Mesothelial cell of epicardium (in vitro differentiated cells): Measurements from ENCODE around the gene PGF. TPM values are rescaled to one million over a fixed set of nuclear protein-coding genes. Genes with fewer than 3 reads are reported as not detected.

Source experiments
- DNase-seq, 2 experiments: peaks; one replicate each; pipeline ENCODE4 v3.0.0; 2021; ENCODE audit warnings: low spot score in 2 of 2; ENCODE audit not compliant: unreplicated experiment in 2 of 2
- H3K27ac Mint-ChIP-seq: 2 replicates; pipeline ENCODE4 v1.8.0; 2021; ENCODE audit warnings: mixed read lengths
- H3K27me3 Mint-ChIP-seq: 2 replicates; pipeline ENCODE4 v1.8.0; 2021; ENCODE audit warnings: low read depth, mixed read lengths
- H3K36me3 Mint-ChIP-seq: 2 replicates; pipeline ENCODE4 v1.8.0; 2021; ENCODE audit warnings: mixed read lengths
- H3K4me1 Mint-ChIP-seq: 2 replicates; pipeline ENCODE4 v1.8.0; 2021; ENCODE audit warnings: mixed read lengths
- H3K4me3 Mint-ChIP-seq: 2 replicates; pipeline ENCODE4 v1.8.0; 2021; ENCODE audit warnings: mild to moderate bottlenecking, moderate library complexity, mixed read lengths
- H3K9me3 Mint-ChIP-seq: 2 replicates; pipeline ENCODE4 v1.8.0; 2021; ENCODE audit warnings: mixed read lengths
- CTCF ChIP-seq: fragments of 200-600 bp; sonication (generic); IDR thresholded peaks from one replicate; pipeline ENCODE4 v1.5.0; 2021; ENCODE audit warnings: antibody characterized with exemption; ENCODE audit not compliant: unreplicated experiment
- total RNA-seq: library from RNA; stranded (reverse); gene quantifications from 3 replicates; pipeline ENCODE4 v1.2.1, GENCODE V29; 2021

The PGF gene
- total RNA-seq, 1 donor from 2014 or later: 9.6 TPM

DNA sequence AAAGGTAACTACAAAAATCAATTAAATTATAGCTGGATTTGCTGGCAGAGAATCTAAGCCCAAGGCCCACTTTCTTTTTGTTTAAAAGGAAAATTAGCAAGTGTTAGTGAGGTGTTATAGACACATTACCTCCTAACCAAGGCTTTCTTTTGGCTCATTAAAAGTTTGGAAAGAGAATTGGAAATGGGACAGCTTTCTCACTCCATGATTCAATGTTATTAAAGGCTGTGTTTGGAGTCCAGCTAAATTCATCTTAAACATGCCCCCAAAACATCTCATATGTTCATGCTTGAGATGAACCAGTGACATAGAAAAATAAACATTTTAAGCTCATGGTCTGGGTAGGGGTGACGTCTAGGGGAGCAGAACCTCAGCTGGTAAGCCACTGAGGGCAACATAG, 13.4 kb upstream of the PGF start:
- no peaks in the 10 kb centered on the region for H3K27me3 Mint-ChIP-seq
- TF ChIP-seq CTCF: no peak
- H3K9me3 Mint-ChIP-seq: no peaks in the 10 kb centered on the region
- DNase-seq: no peak
- no peaks in the 10 kb centered on the region for H3K36me3 Mint-ChIP-seq
- no peak overlapping the region for H3K27ac Mint-ChIP-seq
- no peak overlapping the region for H3K4me3 Mint-ChIP-seq
- peaks cover 8% of the 10 kb centered on the region for H3K4me1 Mint-ChIP-seq

DNA sequence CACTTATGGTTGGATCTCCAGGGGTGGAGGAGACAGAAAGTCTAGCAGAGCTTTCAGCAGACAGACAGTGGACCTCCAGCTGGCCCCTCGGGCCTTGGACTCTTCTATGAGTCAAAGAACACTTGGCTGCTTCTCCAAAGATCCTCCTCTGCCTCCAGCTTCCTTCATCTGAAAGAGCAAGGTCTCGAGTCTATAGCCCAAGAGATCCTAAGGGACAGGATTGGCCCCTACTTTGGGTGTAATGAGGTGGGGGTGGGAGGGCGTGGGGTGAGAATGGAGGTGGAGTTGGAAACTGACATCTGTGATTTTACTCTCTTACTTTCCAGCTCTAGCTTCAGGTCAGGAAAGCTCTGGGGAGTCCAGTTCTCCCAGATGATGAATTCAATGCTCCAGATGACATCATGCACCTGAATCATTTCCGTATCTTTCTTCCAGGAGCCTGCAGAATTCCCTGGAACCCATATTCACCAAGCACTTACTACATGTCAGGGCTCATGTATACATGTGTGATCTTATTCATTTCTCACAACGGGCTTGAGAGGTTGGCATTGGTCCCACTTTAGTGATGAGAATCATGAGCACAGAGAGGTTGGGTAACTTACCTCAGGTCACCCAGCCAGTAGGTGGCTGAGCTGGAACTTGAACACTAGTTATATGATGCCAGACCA, 10.2 kb upstream of the PGF start:
- Mint-ChIP-seq H3K4me1 (peaks cover 11% of the 10 kb centered on the region), H3K27ac (no peak overlapping the region), H3K9me3 (no peaks in the 10 kb centered on the region), H3K27me3 (no peaks in the 10 kb centered on the region), H3K36me3 (no peaks in the 10 kb centered on the region), H3K4me3 (no peak overlapping the region)
- TF ChIP-seq CTCF: no peak
- DNase-seq: no peak

DNA sequence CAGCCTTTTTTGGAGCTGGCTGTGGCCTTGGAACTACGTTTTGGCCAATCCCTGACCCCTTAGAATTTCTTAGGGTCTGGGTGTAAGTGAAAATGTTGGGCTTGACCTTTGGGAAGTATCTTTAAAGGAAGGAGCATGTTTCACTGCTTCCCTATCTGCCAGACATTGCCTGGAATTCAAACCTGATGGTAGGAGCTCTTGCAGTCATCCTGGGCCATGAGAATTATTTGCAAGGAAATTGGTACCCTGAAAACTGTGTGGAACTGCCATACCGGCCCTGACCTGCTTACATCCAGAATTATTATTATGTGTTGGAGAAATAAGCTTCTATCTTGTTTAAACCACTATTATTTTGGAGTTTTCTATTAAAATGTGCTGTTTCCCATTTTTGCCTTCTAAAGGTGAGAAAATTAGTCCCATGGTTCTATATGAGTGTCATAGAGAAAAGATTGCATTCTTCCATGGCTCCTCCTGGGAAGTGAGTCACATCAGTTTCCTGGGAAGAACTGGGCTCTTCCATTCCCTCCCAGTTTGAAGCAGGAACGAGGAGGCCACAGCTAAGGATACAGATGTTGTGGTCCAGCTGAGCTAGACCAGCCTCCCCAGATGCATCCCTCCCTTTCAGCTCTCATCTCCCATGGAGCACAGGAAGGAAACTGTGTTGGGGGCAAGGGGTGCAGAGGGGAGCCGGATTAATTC, 9.5 kb upstream of the PGF start:
- H3K4me3 Mint-ChIP-seq: no peak overlapping the region

DNA sequence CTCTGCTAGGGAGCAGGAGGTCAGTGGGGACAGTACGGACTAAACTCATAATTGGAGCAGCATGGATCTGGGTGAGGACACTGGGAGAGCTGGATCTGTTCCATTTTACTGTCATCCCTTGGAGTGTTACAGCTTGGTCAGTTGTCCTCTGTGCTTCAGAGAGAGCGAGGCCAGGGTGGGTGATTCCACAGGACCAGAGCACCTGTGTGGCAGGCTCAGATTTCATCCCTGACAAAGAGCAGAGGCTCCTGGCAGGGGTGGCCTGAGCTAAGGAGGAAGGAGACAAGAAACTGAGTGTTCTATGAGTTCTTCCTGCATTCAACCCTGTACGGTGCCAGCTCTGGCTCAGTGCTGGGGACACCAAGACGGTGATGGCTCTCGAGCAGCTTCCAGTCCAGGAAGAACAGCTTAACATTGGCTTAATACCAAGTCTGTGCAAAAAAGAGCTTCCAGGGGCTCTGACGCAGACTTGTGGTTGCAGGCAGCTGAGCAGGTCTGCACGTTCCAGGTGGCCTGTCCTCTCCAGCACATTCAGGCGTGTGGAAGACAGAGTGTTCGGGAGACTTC, 8.4 kb upstream of the PGF start:
- TF ChIP-seq CTCF: no peak
- Mint-ChIP-seq H3K9me3 (no peaks in the 10 kb centered on the region), H3K27me3 (no peaks in the 10 kb centered on the region), H3K27ac (no peak overlapping the region), H3K4me3 (no peak overlapping the region), H3K36me3 (no peaks in the 10 kb centered on the region), H3K4me1 (peaks cover 11% of the 10 kb centered on the region)
- no peak for DNase-seq

More for the DNA sequence above, 9.5 kb upstream of the PGF start:
- DNase-seq: no peak
- peaks cover 11% of the 10 kb centered on the region for H3K4me1 Mint-ChIP-seq
- no peaks in the 10 kb centered on the region for H3K27me3 Mint-ChIP-seq
- no peak for TF ChIP-seq CTCF
- no peak overlapping the region for H3K27ac Mint-ChIP-seq
- H3K36me3 Mint-ChIP-seq: no peaks in the 10 kb centered on the region
- H3K9me3 Mint-ChIP-seq: no peaks in the 10 kb centered on the region

DNA sequence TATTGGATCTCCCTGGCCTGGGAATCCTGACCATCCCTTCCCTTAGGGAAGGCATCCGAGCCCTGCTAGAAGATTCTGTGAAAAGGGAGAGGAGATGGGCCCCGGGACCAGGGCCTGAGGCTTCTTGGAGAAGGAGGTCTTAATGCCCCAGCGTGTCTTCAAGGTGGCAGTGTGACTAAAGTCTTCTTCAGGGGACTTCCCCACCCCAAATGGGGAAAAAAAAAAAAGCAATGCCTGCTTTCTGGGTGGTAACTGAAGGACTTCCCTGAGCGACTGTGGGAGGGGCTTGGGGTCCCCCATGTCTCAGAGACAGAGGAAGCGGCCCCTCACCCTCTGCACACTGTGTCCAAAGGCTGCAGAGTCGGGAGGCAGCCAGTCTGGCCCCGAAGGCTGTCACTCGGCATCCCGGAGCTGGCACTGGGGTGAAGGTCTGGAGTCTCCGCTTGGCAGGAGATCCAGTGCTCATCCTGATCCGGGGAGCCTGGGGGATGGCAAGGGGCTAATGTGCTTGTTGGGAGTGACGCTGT, 7.8 kb upstream of the PGF start:
- H3K4me3 Mint-ChIP-seq: no peak overlapping the region
- H3K9me3 Mint-ChIP-seq: no peaks in the 10 kb centered on the region
- H3K36me3 Mint-ChIP-seq: no peaks in the 10 kb centered on the region
- H3K27me3 Mint-ChIP-seq: no peaks in the 10 kb centered on the region
- DNase-seq: no peak
- H3K27ac Mint-ChIP-seq: no peak overlapping the region
- H3K4me1 Mint-ChIP-seq: peaks cover 11% of the 10 kb centered on the region
- no peak for TF ChIP-seq CTCF
